ENCODE results near the gene CMSS1.
A peak's percentile ranks its signal among the peaks of the same experiment; 100 is the strongest.
"Not testable (repeated sequence)": the region's sequence is repeated elsewhere in the genome, so short reads cannot be mapped to it uniquely, and the experiment has no call there.

CMSS1 gene

DNA sequence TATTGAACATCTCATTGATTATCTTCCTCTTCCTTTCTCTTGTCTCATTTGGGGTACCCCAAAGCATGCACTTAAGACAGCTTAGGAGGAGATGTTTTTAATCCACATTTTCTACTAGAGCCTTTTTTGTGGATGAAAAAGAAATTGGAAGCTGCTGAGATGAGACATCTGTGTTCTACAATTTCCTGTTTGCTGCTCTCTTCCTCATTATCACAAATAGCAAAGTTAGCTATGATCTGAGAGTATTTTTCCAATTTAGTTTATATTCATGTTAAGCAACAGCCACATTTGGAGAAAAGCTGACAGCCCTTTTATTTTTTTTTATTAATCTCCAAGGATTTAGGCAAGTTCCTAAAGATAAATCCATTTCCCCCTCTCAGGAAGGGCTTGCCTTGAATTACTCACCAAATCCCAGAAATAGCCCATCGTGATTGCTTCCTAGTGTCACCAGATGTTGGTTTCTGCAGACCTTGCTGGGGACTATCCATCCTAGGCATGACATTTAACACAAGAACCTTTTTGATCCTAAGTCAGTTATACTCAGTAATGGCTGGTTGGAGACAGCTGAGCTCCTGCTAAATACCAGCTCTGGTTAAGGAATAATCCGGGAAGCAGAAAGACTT is 367.4 kb downstream of the CMSS1 start:
- DNase-seq (ENCODE audit: low spot score), result peak; percentile 49

DNA sequence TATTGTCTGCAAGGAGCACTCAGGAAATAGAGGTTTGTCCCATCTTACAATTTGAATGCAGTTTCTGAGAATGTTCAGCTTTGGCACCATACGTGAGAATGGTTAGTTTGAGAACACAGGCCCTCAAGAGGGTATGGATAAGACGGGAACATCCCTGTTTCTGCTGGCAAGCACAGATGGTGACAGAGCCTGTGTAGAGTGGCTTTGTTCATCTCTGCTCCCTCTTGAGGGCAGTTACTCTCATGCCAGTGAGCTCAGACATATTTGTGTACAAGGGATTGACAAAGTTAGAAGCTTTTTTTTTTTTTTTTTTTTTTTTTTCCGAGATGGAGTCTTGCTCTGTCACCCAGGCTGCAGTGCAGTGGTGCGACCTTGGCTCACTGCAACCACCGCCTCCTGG is 368.2 kb downstream of the CMSS1 start:
- DNase-seq (ENCODE audit: low spot score), result peak; percentile 32

DNA sequence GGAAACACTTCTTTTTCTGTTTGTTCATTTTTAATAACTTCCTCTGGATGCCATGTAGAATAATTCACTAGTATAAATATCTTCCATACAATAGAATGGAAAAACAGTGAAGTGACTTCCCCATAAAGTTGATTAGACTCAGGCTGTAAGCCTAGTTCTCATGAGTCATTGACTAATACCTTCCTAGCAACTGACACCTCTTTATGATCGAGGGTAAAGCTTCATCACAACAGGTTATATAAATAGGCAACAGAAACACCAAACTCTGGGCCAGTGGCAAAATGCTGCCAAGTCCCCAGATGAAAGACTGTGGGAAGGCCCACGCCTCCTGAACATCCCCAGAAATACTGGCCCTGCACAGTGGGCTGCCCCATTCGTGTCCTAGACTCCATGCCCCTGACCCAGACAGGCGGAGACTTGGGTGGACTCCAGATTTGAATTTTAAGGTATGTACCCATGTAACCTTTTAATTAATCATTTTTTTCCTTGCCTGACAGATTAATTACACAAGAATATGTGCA is 371.8 kb downstream of the CMSS1 start:
- no peak for DNase-seq (ENCODE audit: low spot score)

DNA sequence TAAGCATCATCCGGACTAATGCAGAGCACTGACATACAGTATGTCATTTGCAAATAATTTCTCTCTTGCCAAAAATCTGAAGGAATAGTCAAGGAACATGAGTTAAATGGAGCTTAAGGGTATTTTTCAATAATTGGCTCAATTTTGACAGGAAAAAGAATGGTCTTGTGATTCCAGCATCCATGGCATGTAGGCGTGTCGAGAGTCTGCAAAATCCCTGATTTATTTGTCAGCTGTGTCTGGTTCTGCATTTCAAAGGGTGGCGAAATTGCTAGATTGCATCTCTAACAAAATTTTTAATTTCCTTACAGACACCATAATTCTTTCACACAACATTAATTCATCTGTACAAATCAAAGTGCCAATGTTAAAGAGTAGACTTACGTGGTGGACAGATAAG is 377.7 kb downstream of the CMSS1 start:
- no peak for DNase-seq (ENCODE audit: low spot score)

DNA sequence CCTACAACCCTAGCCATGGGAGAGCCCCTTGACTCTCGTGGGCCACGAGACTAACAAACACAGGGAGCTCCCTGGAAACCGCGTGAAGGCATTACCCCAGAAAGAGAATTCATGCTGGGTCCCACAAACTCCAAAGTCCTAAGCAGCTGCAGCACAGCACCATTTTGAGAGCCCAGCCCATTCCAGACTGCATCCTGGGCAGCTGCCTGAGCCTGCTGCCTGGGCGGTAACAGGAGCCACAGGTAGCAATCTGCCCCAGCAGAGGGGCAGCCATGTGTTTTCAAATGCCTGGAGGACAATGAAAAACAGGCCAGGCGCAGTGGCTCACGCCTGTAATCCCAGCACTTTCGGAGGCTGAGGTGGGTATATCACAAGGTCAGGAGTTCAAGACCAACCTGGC is 380.2 kb downstream of the CMSS1 start:
- no peak for DNase-seq (ENCODE audit: low spot score)

DNA sequence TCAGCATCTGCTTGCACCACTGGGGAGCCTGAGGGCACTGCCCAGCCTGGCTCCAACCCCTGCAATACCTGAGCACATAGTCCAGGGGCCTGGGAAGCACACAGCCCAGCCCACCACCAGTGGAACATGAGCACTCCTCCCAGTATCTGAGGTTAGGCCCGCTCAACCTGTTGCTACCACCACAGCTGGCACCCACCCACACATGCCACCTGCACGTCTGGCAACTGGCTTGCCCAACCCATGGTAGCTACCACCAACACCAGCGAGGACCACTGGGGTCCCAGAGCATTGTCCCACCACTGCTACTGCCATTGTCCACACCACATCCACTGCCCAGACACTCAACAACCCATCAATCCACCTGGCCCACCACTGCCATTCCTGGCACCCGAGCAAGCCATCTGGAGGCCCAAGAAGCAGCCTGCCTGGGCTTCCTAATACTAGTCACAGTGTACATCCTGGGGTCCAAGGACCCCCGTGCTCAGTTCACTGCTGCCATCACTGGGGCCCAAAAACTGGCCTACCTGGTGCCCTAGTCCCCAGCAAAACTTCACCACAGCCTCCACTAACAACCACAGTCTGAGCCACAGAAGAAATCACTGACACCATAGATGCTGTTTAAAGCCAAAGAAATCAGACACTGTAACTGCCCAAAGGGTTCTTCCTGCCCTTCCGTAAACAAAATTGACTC is 381.1 kb downstream of the CMSS1 start:
- no peak for DNase-seq (ENCODE audit: low spot score)

DNA sequence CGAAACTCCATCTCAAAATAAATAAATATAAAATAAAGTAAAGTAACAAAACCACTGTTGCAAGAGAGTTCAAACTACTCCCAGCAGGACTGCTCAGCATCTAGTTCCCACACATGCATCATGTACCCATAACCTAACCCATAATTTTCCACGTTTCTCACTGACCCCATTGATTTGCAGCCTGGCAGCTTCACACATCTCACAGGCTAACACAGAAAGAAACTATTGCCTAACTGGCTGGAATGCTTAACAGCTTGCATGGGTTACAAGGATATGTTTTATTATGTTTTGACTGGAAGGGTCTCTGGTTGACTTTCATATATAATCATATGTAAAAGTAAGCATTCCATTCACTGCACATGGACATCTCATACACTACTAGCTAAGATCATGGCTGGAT is 387.5 kb downstream of the CMSS1 start:
- DNase-seq (ENCODE audit: low spot score), result no peak

DNA sequence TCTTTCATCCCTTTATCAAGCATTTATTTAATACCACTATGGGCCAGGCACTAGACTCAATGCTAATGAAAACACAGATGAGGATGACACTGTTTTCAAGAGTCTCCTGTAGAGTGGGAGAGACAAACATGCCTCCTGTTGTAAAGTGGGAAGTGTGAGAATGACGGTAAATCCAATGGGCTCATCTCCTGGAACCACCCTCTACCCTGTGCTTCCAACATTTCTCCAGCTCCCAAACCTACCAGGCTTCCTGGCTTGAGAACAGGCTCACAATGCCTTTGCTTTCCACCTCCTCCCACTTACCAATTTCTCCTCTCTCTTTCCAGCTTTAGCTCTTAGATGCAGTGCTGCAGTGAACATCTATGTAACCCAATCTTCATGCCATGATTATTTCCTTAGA is 389.0 kb downstream of the CMSS1 start:
- no peak for DNase-seq (ENCODE audit: low spot score)

DNA sequence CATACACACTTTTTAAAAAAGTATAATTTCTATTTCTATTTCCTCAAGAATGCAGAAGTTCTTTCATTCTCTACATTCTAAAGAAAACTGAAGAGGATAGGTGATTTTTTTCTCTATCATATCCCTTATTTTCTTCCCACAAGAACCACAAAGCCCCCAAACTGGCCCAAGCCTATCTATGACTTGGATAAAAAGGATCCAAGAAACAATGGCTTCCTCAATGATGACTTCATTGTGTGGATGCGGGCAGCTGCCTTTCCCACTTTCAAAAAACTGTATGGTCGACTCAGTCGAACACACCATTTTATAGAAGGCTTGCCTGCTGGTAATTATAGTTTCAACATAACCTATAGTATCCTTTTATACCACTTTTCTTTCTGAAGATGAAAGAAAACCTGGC is 390.2 kb downstream of the CMSS1 start:
- no peak for DNase-seq (ENCODE audit: low spot score)

DNA sequence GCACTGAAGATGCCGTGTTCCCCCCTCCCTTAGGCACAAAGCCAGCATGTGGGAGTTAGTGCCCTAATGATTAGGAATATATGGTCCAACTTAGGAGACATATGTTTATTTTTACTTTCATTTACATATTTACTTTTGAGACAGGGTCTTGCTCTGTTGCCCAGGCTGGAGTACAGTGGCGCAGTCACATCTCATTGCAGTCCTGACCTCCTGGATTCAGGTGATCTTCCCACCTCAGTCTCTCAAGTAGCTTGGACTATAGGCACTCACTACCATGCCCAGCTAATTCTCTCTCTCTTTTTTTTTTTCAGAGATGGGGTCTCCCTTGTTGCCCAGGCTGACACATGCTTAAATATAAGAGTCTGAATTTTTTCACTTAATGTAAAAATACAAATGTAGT is 391.5 kb downstream of the CMSS1 start:
- DNase-seq (ENCODE audit: low spot score), result no peak

DNA sequence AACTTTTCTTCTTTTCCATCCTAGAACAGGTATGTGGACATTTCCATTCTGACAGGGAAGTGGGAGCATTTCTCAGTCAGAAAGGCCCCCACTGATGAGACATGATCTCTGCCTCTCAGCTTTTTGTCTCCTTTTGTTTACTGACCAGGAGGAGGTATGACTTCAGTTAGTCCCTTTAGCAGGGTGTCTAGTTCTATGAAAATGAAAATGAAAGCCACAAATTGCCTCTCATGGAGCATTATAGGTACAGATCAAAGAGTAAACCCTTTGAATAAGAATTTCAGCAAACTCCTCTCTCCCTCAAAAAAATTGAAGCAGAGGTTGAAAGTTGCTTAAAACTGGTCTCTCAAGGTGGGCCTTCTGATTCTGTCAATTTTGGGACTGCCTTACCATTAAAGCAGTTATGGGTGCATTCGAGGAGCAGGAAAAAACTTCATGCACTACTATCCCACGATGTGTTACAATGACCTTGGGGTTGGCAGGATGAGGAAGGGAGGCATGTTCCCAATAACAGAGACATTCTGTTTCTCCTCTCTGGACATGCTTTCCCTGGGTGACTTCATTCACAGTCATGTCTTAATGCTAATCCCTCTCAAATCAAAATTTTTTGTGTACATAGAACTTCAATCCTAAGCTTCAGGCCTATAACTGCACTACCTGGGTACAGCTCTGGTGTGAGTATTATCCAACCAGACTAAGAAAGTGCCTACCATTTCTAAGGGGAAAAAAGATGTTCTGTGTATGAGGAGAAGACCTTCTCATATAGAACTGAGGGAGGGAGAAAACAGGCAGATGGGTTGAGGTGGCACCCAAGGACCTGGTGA is 392.5 kb downstream of the CMSS1 start:
- no peak for DNase-seq (ENCODE audit: low spot score)

DNA sequence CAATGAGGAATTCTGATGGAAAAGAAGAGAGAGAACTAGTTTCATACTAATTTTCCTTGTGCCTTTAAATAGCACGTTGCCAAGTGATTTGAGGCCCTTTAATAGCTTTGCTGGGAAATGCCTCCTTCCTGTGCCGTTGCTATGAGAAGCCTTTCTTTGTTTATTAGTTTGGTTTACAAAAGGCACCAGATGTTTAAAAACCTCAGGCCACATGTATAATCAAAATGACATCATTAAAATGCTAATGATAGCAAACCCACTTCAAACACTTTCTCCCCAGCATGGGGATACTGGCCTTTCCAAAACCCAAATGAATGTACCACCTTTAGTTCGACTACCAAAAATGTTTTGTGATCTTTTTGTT is 393.1 kb downstream of the CMSS1 start:
- DNase-seq (ENCODE audit: low spot score), result peak; percentile 79

DNA sequence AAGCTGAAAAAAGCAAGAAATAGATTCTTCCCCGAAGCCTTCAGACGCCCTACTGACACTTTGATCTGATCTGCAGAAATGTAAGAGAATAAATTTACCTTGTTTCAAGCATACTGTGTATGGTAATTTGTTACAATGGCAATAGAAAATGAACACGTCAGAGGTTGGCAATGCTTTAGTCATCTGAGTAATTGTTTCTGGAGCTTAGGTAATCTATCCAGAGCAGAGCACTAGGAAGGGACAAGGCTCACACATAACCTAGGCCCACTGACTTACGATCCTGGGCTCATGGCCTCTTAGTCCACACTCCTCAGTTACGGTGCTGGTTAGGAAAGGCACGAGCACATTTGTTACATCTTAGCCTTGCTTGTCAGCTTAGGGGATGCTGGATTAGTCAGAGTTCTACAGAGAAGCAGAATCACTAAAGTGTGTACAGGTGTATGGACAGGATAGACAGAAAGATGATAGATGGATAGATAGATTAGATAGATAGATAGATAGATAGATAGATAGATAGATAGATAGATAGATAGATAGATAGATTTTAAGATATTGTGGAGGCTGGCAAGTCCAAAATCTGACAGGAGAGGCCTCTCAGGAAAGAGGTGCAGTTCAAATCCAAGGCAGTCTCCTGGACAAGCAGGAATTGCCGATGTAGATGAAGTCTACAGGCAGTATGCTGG is 396.4 kb downstream of the CMSS1 start:
- peak; percentile 53 for DNase-seq (ENCODE audit: low spot score)

DNA sequence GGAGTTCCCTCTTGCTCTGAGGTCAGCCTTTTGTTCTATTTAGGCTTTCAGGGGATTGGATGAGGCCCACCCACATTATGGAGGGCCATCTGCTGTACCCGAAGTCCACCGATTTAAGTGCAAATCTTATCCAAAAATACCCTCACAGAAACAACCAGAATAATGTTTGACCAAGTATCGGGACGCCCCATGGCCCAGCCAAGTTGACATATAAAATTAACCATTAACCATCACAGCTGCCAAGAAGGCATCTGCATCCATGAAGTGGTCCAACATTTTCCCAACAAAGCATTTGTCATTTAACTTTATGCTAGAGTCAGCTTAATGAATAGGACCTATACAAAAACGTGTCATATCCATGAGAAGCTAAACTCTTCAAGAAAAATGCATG is 396.9 kb downstream of the CMSS1 start:
- DNase-seq (ENCODE audit: low spot score), result no peak

DNA sequence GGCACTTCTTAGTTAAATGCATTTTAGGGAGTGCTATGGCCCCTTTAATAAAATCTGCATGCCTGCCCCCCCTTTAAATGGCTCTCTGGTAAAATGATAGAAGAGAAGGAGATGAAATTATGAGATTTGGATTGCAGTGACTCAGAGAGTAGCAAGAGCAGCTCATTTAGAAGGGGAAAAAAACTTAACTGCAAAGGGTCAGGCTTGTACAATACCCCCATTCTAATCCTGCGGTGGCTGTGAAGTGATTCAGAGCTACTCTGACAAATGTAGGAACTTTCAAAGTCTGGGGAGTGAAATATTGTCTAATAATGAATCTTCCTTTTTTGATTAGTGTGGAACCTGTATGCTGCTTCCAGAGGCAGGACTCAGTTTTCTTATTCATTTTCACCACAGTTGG is 399.1 kb downstream of the CMSS1 start:
- peak; percentile 19 for DNase-seq (ENCODE audit: low spot score)

DNA sequence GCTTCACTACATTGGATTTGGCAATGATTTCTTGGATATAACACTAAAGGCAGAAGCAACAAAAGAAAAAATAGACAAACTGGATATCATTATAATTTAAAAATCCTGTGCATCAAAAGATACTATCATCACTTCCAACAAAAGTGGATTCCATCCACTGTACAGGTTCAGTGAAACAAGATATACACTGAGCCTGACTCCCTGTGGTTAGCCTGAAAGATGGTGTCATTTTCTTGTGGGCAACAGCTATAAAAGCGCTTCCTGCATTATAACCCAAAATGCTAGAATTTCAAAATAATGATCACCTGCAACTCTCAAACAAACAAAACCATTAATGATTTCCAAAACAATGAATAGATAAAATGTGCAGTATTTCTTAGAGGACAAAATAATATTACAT is 403.5 kb downstream of the CMSS1 start:
- no peak for DNase-seq (ENCODE audit: low spot score)

DNA sequence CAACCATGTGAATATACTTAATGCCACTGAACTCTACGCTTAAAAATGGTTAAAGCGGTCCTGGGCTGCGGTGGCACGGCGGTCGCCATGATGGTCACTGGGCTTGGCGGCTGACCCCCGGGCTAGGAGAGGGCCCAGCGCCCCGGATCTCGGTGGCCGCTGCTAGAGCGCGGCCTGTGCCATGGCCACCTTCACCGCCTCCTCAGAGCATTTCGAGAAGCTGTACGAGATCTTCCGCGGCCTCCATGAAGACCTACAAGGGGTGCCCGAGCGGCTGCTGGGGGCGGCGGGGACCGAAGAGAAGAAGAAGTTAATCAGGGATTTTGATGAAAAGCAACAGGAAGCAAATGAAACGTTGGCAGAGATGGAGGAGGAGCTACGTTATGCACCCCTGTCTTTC is 407.5 kb downstream of the CMSS1 start:
- DNase-seq (ENCODE audit: low spot score), result no peak

DNA sequence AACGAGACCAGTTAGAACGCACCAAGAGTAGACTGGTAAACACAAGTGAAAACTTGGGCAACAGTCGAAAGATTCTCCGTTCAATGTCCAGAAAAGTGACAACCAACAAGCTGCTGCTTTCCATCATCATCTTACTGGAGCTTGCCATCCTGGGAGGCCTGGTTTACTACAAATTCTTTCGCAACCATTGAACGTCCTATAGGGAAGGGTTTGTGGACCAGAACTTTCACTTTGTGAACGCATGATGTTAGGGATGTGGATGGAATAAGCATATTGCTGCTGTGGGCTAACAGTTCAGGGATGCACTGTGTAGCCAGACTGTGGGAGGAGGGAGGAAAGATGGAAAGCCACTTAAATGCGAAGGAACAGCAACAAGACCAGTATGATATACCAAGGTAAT is 408.2 kb downstream of the CMSS1 start:
- DNase-seq (ENCODE audit: low spot score), result no peak

DNA sequence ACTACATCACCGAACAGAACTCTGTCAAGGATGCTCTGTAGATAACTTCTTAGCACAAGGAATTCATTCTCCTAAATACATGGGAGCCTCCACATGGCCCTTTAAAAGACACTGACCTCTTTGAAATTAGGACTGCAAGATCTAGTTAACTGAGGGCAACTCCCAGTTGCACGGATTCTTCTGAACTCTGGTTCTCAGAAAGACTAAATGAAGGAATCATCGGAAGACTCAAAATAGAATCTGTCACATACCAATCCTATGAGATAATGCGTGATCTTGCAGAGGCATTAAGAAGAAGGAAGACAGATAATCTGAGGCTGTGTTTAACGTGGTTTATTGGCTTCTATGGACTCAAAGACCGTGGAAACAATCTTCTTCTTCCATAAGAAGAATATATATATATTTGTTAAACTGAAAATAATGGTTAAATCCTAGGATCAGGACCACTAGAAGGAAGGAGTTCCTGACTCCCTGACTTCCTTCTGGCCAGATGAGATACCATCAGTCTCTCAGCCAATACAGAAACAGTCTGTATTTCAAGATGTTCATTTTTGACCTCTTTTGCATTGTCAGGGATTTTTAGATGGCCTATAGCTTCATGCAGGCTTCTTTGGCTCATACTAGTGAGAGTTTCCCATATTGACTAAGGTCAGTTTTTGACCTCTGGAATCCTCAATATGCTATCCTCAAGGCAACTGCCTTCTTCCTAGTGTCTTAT is 409.2 kb downstream of the CMSS1 start:
- peak; percentile 66 for DNase-seq (ENCODE audit: low spot score)

DNA sequence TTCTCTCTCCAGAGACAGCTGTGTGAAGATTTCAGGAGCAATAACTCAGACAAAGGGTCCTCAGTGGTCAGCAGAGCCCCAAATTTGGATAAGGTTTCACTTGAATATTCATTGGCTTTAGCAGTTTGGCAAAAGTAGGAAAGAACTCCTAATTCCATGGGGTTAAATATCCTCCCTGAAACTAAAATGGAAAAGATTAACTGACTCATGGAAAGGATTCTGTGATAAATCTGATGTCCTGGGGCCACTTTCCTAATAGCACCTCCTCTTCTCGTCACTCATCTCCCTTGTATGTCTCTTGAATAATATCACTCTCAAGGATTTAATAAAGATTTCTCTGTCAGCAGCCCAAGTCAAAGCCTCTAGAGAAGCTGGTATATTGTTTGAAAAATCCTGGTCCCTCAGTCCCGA is 409.9 kb downstream of the CMSS1 start:
- DNase-seq (ENCODE audit: low spot score), result no peak

DNA sequence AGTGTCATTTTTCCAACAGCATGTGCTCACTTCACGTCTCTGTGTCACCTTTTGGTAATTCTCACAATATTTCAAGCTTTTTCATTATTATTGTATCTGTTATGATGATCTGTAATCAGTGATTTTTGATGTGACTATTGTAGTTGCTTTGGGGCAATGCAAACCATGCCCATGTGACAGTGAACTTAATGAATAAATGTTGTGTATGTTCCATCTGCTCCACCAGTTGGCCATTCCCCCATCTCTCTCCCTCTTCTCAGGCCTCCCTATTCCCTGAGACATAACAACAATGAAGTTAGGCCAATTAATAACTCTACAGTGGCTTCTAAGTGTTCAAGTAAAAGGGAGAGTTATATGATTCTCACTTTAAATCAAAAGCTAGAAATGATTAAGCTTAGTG is 410.6 kb downstream of the CMSS1 start:
- no peak for DNase-seq (ENCODE audit: low spot score)

DNA sequence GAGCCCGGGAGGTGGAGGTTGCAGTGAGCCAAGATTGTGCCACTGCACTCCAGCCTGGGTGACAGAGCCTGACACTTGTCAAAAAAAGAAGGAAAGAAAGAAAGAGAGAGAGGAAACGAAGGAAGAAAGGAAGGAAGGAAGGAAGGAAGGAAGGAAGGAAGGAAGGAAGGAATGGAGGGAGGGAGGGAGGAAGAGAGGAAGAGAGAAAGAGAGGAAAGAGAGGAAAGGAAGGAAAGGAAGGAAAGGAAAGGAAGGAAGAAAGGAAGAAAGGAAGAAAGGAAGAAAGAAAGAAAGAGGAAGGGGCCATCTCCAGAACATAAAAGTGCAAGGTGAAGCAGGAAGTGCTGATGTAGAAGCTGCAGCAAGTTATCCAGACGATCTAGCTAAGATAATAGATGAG is 411.5 kb downstream of the CMSS1 start:
- DNase-seq (ENCODE audit: low spot score), result not testable (repeated sequence)

Data from AG08395 (cell line).